ENCODE measurements around the gene RAMP2.
"Not testable (repeated sequence)": the region's sequence is repeated elsewhere in the genome, so short reads cannot be mapped to it uniquely, and the experiment has no call there.

Gene RAMP2

DNA sequence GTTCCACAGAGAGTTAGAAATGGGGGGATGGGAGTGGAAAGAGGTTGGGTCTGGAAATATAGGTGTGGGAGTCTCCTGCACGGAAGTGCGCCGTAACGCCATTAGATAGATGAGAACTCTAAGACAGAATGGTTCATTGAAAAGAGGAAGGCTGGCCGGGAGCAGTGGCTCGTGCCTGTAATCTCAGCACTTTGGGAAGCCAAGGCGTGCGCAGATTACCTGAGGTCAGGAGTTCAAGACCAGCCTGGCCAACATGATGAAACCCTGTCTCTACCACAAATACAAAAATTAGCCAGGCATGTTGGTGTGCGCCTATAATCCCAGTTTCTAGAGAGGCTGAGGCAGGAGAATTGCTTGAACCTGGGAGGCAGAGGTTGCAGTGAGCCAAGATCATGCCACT lies 7.0 kb downstream of the RAMP2 start:
- not testable (repeated sequence) for DNase-seq (ENCODE audit: low read depth)

DNA sequence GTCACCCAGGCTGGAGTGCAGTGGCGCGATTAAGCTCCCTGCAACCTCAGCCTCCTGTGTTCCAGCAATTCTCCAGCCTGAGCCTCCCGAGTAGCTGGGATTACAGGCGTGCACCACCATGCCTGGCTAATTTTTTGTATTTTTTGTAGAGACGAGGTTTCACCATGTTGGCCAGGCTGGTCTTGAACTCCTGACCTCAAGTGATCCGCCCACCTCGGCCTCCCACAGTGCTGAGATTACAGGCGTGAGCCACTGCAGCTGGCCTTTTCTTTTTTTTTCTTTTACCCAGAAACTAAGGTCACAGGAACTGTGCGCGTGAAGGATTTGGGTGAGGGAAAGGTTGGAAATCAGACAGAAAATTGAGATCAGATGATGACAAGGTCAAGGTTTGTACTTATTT lies 8.9 kb downstream of the RAMP2 start:
- DNase-seq (ENCODE audit: low read depth), result not testable (repeated sequence)

DNA sequence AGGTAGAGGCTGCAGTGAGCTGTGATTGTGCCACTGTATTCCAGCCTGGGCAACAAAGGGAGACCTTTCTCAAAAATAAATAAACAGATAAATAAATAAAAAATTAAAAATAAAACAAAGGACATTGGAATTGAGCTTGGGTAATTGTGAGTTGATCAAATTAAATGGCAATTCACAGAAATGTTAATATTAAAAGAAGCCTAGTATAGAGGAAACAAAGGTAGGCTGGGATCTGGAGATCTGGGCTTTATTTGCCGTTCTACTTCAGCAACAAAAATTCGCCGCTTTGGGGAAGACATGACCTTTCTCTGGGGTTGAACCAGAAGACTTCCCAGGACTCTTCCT lies 11.9 kb downstream of the RAMP2 start:
- no peak for DNase-seq (ENCODE audit: low read depth)

DNA sequence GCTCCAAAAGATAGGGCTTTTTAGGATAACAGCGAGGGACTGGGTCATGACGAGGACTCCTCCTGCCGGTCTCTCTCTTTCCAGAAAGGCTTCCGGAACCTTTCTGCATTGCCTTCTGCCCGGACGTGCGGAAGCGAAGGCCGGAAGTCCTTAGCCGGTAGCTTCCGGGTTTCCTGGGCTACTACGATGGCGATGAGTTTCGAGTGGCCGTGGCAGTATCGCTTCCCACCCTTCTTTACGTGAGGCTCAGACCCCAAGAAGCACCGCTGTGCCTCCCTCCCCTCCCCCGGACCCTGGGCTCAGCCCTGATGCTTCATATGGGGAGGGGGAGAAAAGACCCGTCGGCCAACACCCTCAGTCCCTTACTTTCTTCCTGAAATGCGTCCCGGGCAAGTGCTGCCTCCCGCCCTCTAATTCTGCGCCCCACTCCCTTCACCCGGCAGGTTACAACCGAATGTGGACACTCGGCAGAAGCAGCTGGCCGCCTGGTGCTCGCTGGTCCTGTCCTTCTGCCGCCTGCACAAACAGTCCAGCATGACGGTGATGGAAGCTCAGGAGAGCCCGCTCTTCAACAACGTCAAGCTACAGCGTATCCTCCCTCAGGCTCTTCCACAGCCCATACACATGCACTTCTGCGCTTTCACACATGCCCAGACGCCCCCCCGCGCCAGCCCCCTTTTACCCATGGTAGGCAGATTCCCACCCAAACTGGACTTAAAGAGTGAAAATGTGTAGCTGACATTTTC lies 12.4 kb downstream of the RAMP2 start, which contains the start of gene VPS25:
Gene VPS25 (plus strand): TSS at position 160 of the 746 bp plus-strand sequence. CDS start 27 bp downstream, at position 187.
- DNase-seq (ENCODE audit: low read depth), result peak; percentile 88

DNA sequence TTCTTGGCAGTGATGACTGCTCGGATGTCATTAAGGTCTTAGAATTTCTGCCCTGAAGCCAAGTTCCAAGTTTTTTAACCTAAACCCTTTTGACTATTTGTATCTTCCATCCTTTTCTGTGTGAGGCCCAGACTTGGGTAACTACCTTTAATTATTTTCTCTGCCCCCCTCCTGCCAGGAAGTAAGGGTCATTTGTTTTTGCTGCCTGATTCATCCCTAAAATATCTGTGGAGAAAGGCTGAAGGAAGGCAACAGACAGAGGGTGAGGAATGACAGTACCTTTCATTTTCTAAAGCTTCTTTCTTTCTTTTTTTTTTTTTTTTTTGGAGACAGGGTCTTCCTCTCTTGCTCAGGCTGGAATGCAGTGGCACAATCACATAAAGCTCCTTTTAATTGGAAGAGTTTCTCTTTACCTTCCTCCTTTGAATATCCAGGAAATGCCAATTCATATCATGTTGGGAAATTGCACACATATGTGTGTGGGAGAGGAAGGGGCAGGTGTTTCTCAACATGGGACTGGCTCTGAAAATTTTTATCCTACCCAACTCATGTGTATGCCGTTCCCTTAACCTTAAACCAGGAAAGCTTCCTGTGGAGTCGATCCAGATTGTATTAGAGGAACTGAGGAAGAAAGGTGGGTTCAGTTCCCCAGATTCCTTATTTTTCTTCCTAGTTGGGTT lies 13.2 kb downstream of the RAMP2 start:
- DNase-seq (ENCODE audit: low read depth), result peak; percentile 77

DNA sequence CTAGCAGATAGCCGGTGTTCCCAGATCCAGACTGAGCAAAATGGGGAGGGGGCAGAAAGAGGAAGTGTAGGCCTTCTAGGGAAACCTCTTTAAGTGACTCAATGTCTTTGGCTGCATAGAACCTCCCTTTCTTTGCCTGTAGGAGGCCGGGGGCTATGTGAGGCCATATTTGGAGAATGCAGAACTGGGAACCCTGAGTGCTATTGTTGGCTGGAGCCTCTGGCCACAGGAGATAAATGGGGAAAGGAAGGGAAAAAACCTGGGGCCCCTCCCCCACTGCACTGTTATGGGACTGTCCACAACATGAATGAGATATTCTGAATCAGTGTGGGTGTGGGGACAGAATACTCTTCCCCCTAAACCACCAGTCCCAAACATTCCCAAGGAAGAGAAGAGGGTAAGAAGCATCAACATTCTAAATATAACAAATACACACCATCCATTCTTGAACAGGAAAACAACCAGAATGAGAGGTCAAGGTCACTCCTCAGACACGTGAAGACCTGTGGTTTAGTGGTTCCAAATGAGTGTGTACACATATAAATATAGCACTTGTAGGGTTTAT lies 14.6 kb downstream of the RAMP2 start:
- peak; percentile 77 for DNase-seq (ENCODE audit: low read depth)

DNA sequence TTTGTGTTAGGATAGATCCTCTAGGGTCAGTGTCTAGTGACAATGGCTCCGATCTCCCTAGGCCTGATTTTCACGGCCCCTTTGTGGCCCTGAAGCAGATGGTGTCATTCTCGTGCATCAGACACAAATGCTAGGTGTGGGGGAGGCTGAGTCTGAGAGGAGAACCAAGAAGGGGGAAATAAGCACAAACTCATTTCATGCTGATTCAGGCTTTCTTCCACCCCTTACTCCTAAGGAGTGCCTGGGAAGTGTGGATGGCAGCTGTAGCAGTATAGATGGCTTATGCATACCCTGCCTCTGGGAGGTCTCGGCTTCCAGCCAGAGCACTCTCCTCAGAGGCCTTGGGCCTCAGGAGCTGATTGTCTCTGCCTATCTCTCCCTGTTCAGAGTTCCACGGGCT lies 17.5 kb downstream of the RAMP2 start:
- DNase-seq (ENCODE audit: low read depth), result no peak

DNA sequence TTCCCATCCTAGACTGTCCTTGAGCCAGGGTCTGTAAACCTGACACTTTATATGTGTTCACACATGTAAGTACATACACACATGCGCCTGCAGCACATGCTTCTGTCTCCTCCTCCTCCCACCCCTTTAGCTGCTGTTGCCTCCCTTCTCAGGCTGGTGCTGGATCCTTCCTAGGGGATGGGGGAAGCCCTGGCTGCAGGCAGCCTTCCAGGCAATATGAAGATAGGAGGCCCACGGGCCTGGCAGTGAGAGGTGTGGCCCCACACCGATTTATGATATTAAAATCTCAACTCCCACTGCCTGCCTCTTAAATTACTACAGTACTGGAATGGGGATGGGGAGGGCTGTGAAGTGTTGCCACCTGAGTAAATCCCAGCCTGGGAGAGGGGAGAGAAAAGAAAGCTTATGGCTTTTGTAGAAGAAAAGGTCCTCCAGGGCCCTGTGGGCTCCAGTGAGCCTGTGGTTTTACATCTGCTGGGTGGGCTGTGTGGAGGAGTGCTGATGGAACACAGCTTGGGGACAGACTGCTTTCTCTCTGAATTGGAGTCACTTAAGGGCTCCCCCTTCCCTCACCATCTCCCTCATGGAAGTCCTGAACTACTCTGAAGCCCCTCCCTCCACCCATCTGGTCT lies 18.4 kb downstream of the RAMP2 start:
- no peak for DNase-seq (ENCODE audit: low read depth)

DNA sequence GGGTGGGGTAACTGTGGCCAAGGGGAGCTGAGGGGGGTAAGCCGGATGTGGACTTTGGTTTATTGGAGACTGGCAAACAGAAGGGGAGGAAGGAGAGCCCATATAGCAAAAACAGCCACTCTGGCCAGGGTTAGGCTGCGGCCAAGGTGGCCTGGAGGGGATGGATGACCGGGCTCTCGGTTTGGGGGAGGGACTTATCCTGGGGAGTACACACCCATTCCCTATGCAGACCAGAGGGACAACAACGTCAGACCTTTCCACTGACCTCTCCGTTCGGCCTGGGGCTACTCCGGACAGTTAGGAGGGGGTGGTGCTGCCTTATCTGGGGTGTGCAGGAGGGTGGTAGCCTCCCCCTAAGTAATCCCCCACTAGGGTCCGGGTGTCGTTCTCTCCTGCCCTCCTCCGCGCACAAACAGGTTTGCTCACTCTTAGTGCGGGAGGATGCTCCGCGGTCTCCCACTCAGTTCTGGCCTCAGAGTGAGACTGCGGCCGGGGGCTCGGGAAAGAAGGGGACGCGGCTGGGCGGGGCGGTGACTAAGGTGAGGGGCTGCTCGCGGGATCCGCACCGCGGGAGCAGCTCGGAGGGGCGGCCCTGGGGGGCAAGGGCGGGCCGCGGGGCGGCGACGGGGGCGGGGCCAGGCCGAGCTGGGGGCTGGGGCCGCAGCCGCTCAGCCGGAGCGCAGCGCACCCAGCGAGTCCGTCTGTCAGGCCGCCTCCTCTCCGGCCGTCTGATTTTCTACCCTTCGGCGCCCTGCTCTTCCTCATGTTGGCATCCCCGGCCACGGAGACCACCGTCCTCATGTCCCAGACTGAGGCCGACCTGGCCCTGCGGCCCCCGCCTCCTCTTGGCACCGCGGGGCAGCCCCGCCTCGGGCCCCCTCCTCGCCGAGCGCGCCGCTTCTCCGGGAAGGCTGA lies 19.2 kb downstream of the RAMP2 start, which contains the start of gene WNK4:
Gene WNK4 (plus strand): TSS at position 675 of the 915 bp plus-strand sequence. CDS start 89 bp downstream, at position 764.
- peak; percentile 67 for DNase-seq (ENCODE audit: low read depth)

DNA sequence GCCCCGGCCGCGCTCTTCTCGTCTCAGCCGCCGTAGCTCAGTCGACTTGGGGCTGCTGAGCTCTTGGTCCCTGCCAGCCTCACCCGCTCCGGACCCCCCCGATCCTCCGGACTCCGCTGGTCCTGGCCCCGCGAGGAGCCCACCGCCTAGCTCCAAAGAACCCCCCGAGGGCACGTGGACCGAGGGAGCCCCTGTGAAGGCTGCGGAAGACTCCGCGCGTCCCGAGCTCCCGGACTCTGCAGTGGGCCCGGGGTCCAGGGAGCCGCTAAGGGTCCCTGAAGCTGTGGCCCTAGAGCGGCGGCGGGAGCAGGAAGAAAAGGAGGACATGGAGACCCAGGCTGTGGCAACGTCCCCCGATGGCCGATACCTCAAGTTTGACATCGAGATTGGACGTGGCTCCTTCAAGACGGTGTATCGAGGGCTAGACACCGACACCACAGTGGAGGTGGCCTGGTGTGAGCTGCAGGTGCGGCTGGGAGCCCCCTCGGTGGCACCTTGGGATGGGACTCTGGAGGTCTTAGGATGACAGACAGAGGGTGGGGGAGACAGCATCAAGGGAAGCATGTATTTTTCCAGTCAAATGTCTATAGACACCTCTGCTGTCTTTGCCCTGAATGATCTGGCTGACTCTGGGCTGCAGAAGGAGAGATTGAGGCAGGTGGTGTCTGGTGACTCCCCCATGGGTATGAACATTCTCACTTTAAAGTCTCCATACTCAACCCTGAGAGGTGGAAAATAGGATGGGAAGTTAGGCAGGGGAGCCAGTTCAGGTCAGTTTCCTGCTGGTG lies 20.0 kb downstream of the RAMP2 start:
- DNase-seq (ENCODE audit: low read depth), result no peak

DNA sequence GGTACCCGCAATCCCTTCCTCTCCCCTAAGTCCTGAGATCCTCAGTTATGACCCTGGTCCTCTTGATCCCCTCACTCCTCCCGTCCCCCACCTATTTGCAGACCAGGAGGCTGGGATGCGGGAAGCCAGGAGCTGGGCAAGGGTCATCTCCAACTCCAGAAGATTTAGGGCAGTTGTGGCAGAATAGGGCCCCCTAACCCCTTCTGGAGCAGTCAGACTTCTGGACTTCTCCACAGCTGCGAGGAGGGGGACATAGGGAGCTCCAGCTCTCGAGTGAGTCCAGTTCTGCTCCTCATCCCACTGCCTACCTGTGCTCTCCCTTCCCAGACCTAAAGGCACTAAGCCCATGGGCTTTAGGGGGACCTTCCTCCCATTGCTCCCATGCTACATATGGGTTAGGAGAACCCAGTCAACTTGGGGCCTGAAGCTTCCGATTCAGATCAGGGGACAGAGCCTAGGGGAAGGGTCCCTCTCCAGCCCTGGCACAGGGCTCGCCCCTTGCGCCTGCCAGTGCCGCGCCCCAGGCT lies 20.7 kb downstream of the RAMP2 start:
- no peak for DNase-seq (ENCODE audit: low read depth)

DNA sequence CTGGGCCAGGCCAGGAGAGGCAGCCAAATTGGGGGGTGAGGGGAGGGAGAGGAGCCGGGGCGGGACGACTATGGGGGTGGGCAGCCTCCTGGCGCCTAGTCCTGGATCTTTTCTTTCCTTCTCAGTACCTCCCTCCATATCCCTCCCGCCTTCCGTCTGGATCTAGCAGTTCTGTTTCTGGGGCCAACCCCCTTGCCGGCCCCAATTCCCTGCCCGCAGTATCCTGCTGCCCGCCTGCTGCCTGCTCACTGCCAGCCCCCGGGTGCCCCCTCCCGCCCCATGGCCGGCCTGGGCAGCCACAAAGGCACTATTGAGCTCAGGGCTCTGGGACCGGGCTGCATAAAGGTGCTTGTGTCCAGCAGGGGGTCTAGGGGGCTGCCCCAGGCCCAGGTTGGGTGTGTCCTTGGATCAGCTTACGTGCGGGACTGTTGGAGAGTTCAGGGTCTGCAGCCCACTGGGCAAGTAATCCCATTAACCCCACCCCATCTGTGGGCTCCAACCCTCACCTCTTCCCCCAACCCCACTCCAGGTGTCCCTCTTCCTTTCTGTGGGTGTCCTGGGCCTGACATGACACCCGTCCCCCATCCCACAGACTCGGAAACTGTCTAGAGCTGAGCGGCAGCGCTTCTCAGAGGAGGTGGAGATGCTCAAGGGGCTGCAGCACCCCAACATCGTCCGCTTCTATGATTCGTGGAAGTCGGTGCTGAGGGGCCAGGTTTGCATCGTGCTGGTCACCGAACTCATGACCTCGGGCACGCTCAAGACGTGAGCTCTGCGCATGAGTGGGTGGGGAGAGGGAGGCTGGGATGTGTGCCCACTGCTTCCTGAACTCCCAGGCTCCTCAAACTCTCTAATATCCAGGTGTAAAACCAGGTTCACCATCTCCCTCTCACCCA lies 21.4 kb downstream of the RAMP2 start:
- DNase-seq (ENCODE audit: low read depth), result peak; percentile 32

DNA sequence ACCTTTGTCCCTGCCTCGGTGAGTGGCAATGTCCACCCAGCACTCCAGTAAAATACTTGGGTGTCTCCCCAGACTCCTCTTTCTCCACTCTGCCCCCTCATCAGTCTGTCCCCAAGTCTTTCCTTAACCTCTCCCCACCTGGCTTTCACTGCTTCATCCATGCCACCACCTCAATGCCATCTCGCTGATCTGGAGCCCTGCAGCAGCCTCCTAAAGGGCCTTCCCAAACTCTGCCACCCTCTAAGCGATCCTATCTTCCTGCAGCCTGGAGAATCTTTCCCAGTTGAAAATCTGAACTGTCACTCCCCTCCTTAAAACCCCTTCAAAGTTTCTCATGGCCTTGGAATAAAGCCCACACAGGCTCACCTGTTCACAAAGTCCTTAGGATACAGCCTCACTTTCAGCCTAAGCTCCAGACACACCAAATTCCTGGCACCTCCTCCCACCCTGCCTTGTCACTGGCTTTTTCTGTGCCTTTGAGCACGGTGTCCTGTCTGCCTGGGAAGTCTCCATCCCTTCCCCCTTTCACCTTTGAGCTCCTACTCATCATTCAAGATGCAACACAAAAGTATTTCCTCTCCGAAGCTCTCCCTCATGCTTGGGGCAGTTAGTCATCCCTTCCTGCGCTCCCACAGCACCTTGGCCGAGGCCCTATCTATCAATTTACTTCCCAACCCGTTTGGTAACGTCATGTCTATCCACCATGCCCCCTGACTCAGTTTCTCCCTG lies 22.2 kb downstream of the RAMP2 start:
- DNase-seq (ENCODE audit: low read depth), result peak; percentile 88

DNA sequence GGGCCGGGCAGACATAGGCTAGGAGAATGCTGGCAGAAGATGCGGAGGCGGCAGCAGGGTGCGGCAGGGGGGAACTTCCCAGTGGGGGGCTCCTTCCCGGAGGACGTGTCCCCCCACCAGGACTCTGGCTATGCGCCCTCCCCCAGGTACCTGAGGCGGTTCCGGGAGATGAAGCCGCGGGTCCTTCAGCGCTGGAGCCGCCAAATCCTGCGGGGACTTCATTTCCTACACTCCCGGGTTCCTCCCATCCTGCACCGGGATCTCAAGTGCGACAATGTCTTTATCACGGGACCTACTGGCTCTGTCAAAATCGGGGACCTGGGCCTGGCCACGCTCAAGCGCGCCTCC lies 22.7 kb downstream of the RAMP2 start:
- no peak for DNase-seq (ENCODE audit: low read depth)

DNA sequence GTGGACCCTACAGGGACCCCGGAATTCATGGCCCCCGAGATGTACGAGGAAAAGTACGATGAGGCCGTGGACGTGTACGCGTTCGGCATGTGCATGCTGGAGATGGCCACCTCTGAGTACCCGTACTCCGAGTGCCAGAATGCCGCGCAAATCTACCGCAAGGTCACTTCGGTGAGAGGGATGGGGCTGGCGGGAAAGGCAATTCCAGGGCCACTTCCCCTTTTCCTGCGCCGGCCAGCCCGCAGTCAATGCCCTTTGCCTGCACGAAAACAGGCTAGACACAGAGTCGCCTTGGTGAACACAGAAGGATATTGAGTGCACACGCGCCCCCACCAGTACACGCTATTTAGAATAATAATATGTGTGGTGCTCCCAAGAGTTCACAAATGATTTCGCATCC lies 23.4 kb downstream of the RAMP2 start:
- no peak for DNase-seq (ENCODE audit: low read depth)

DNA sequence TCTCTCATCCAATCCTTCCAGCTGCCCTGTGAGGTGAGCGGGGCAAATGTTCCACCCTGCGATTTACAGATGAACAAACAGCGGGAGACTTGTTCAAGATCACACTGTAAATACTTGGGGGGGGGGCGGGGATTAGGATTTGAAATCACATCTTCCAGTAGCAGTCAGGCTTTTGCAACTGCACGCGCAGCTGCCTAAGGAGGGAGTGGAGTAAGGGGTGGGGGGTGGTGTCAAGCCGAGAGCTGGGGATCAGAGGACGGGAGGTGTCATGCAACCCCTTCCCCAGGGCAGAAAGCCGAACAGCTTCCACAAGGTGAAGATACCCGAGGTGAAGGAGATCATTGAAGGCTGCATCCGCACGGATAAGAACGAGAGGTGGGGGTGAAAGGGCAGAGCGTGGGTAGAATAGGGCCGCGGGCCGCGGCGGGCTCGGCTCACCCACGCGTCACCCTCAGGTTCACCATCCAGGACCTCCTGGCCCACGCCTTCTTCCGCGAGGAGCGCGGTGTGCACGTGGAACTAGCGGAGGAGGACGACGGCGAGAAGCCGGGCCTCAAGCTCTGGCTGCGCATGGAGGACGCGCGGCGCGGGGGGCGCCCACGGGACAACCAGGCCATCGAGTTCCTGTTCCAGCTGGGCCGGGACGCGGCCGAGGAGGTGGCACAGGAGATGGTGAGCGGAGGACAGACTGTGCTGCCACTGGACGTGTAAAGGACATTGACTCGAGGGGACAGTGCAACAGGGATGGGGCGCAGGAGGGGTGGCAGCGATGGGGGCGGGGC lies 24.0 kb downstream of the RAMP2 start:
- no peak for DNase-seq (ENCODE audit: low read depth)

DNA sequence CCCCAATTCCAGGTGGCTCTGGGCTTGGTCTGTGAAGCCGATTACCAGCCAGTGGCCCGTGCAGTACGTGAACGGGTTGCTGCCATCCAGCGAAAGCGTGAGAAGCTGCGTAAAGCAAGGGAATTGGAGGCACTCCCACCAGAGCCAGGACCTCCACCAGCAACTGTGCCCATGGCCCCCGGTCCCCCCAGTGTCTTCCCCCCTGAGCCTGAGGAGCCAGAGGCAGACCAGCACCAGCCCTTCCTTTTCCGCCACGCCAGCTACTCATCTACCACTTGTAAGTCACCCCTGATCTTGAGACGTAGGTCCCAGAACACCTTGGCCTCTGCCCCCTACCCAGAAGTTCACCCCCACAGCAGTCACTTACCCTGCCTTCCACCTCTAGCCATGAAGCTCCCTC lies 26.2 kb downstream of the RAMP2 start:
- DNase-seq (ENCODE audit: low read depth), result no peak

DNA sequence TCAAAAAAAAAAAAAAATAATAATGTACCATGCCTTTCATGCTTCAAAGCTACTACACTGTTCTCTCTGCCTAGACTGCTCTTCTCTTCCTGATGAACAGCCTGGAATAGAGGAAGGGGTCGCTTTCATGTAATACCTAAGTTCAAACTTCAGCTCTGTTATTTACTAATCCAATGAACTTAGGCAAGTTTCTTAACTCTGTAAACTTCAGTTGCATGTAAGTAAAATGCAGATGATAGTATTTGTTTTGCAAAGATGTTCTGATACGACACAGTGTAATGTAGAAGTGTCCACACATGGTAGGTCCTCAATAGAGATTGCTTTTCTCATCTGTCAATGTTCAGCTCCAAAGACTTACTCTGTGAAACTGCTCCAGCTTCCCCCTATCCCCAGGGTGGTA lies 30.9 kb downstream of the RAMP2 start:
- no peak for DNase-seq (ENCODE audit: low read depth)

Data from EH (cell line).